ENCODE data around the gene ARHGAP45. TPM values are rescaled to one million over a fixed set of nuclear protein-coding genes. Genes with fewer than 3 reads are reported as not detected.

The ARHGAP45 gene
- total and polyA plus RNA-seq, 4 donors = 3.3 to 27.5 (median 9.7) TPM

DNA sequence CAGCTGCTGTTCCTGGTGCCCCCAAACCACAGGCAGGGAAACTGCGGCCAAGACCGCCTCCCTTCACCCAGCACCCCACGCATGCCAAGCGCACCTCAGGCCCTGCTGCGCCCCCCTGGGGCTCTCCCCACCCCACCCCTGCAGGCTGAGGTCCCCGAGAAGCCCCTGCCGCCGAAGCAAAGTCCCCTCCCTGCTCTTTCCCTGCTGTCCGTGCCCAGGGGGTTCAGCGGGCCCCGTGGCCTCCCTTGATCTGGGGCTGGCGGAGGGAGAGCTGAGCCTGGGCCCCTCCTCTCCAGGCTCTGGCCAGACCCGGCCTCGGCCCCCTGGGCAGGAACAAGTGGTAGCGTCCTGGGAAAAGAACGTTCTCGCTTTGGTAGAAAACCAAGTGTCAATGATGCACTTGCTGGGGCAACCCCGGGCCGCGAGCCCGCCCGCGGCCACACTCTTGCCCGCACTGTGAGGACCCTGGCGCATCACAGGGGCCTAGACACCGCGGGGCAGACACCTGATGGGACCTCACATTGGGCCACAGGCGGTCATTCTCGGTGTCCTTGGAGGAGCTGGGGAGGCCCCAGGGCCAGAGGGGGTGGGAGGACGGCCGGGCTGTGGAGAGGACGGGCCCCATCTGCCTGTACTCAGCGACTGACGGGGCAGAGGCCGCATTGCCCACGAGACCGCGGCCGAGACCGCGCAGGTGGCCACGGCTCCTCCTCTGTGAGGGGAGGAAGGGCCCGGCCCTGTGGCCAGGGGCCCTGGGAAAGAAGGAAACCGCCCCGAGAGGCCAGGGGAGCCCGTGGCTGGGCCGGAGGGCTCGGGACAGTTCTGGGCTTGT, 65.8 kb downstream of the ARHGAP45 start:
- Histone ChIP-seq H3K27ac (ENCODE audit: low read depth in 1 of 2, low read length in 2 of 2) (peak overlapping the region; percentile 83 to 91), H3K4me3 (ENCODE audit: low read depth in 1 of 3, low read length in 3 of 3) (peak overlapping the region in 1 of 3 donors; percentile 49), H3K36me3 (ENCODE audit: control insufficient read depth in 4 of 4, insufficient read depth in 3 of 4, low read depth in 1 of 4, low read length in 3 of 4) (peaks cover 0 to 7% (median 3%) of the 10 kb centered on the region in 4 donors), H3K27me3 (ENCODE audit: control insufficient read depth in 4 of 4, insufficient read depth in 4 of 4, low read length in 3 of 4) (no peaks in the 10 kb centered on the region), H3K4me1 (ENCODE audit: control insufficient read depth in 4 of 4, insufficient read depth in 4 of 4, low read length in 3 of 4) (peaks cover 0 to 4% (median 0%) of the 10 kb centered on the region in 4 donors), H3K9ac (ENCODE audit: low read depth in 1 of 2, low read length in 2 of 2) (no peak overlapping the region), H3K9me3 (ENCODE audit: control insufficient read depth in 4 of 4, low read length in 3 of 4) (no peaks in the 10 kb centered on the region)
- WGBS = 73% methylated on average over 48 of the region's 48 CpGs
- DNase-seq (ENCODE audit: low spot score) = no peak
- TF ChIP-seq, protein P1, sequence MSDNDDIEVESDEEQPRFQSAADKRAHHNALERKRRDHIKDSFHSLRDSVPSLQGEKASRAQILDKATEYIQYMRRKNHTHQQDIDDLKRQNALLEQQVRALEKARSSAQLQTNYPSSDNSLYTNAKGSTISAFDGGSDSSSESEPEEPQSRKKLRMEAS (IDR thresholded peaks at IDR 0.05) = no peak
- TF ChIP-seq HNF4A (conservative IDR thresholded peaks at IDR 0.05) (no peak), GABPA (IDR thresholded peaks at IDR 0.05 in 1 of 2, conservative IDR thresholded peaks at IDR 0.05 in 1 of 2) (no peak), FOXA2 (IDR thresholded peaks at IDR 0.05) (no peak), TAF1 (conservative IDR thresholded peaks at IDR 0.05) (no peak), RXRA (IDR thresholded peaks at IDR 0.05) (no peak), NR2F2 (IDR thresholded peaks at IDR 0.05) (no peak), FOXA1 (IDR thresholded peaks at IDR 0.05) (no peak), RAD21 (IDR thresholded peaks at IDR 0.05) (no peak)
- TF ChIP-seq, protein P2, sequence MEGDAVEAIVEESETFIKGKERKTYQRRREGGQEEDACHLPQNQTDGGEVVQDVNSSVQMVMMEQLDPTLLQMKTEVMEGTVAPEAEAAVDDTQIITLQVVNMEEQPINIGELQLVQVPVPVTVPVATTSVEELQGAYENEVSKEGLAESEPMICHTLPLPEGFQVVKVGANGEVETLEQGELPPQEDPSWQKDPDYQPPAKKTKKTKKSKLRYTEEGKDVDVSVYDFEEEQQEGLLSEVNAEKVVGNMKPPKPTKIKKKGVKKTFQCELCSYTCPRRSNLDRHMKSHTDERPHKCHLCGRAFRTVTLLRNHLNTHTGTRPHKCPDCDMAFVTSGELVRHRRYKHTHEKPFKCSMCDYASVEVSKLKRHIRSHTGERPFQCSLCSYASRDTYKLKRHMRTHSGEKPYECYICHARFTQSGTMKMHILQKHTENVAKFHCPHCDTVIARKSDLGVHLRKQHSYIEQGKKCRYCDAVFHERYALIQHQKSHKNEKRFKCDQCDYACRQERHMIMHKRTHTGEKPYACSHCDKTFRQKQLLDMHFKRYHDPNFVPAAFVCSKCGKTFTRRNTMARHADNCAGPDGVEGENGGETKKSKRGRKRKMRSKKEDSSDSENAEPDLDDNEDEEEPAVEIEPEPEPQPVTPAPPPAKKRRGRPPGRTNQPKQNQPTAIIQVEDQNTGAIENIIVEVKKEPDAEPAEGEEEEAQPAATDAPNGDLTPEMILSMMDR (IDR thresholded peaks at IDR 0.05; ENCODE audit: low read depth, low read length, missing input control) = no peak
- TF ChIP-seq, protein P3, sequence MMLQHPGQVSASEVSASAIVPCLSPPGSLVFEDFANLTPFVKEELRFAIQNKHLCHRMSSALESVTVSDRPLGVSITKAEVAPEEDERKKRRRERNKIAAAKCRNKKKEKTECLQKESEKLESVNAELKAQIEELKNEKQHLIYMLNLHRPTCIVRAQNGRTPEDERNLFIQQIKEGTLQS (IDR thresholded peaks at IDR 0.05) = no peak
- TF ChIP-seq, protein P4, sequence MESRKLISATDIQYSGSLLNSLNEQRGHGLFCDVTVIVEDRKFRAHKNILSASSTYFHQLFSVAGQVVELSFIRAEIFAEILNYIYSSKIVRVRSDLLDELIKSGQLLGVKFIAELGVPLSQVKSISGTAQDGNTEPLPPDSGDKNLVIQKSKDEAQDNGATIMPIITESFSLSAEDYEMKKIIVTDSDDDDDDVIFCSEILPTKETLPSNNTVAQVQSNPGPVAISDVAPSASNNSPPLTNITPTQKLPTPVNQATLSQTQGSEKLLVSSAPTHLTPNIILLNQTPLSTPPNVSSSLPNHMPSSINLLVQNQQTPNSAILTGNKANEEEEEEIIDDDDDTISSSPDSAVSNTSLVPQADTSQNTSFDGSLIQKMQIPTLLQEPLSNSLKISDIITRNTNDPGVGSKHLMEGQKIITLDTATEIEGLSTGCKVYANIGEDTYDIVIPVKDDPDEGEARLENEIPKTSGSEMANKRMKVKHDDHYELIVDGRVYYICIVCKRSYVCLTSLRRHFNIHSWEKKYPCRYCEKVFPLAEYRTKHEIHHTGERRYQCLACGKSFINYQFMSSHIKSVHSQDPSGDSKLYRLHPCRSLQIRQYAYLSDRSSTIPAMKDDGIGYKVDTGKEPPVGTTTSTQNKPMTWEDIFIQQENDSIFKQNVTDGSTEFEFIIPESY (IDR thresholded peaks at IDR 0.05) = no peak
- TF ChIP-seq, protein P5, sequence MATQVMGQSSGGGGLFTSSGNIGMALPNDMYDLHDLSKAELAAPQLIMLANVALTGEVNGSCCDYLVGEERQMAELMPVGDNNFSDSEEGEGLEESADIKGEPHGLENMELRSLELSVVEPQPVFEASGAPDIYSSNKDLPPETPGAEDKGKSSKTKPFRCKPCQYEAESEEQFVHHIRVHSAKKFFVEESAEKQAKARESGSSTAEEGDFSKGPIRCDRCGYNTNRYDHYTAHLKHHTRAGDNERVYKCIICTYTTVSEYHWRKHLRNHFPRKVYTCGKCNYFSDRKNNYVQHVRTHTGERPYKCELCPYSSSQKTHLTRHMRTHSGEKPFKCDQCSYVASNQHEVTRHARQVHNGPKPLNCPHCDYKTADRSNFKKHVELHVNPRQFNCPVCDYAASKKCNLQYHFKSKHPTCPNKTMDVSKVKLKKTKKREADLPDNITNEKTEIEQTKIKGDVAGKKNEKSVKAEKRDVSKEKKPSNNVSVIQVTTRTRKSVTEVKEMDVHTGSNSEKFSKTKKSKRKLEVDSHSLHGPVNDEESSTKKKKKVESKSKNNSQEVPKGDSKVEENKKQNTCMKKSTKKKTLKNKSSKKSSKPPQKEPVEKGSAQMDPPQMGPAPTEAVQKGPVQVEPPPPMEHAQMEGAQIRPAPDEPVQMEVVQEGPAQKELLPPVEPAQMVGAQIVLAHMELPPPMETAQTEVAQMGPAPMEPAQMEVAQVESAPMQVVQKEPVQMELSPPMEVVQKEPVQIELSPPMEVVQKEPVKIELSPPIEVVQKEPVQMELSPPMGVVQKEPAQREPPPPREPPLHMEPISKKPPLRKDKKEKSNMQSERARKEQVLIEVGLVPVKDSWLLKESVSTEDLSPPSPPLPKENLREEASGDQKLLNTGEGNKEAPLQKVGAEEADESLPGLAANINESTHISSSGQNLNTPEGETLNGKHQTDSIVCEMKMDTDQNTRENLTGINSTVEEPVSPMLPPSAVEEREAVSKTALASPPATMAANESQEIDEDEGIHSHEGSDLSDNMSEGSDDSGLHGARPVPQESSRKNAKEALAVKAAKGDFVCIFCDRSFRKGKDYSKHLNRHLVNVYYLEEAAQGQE (IDR thresholded peaks at IDR 0.05) = no peak
